ENCODE measurements around the gene GRWD1.

Gene GRWD1

GRCh38 chr19:48477067-48477685 is 31.4 kb downstream of the GRWD1 start:
- TF ChIP-seq EGR1 (IDR thresholded peaks at IDR 0.05) (no peak), TCF12 (IDR thresholded peaks at IDR 0.05; ENCODE audit: low read depth) (no peak), EP300 (IDR thresholded peaks at IDR 0.05; ENCODE audit: borderline replicate concordance) (no peak)

- TF ChIP-seq YY1 (IDR thresholded peaks at IDR 0.05; ENCODE audit: low read depth) (no peak), NFIC (IDR thresholded peaks at IDR 0.05) (no peak), EP300 (IDR thresholded peaks at IDR 0.05; ENCODE audit: borderline replicate concordance) (no peak), EGR1 (IDR thresholded peaks at IDR 0.05) (no peak), USF1 (IDR thresholded peaks at IDR 0.05) (no peak), FOXM1 (IDR thresholded peaks at IDR 0.05; ENCODE audit: borderline replicate concordance, low read depth) (no peak), REST (IDR thresholded peaks at IDR 0.05; ENCODE audit: low read depth) (no peak), TAF1 (IDR thresholded peaks at IDR 0.05; ENCODE audit: low read depth) (no peak), TCF12 (IDR thresholded peaks at IDR 0.05; ENCODE audit: low read depth) (no peak), RAD21 (IDR thresholded peaks at IDR 0.05; ENCODE audit: low read depth) (no peak), CEBPB (IDR thresholded peaks at IDR 0.05) (no peak), ZBTB7A (IDR thresholded peaks at IDR 0.05; ENCODE audit: low read depth) (no peak), MAX (IDR thresholded peaks at IDR 0.05) (no peak), TEAD4 (IDR thresholded peaks at IDR 0.05) (no peak), CREB1 (IDR thresholded peaks at IDR 0.05; ENCODE audit: low read depth) (no peak)
Measured at GRCh38 chr19:48477698-48478338, 32.0 kb downstream of the GRWD1 start.

- no peak; the same call in 1 of the 2 replicates for TF ChIP-seq ZBTB7A (IDR thresholded peaks at IDR 0.05; ENCODE audit: low read depth)
- TF ChIP-seq MAX (IDR thresholded peaks at IDR 0.05), result no peak
- no peak for TF ChIP-seq EP300 (IDR thresholded peaks at IDR 0.05; ENCODE audit: borderline replicate concordance)
- no peak for TF ChIP-seq EGR1 (IDR thresholded peaks at IDR 0.05)
- TF ChIP-seq YY1 (IDR thresholded peaks at IDR 0.05; ENCODE audit: low read depth), result no peak
- no peak for TF ChIP-seq CREB1 (IDR thresholded peaks at IDR 0.05; ENCODE audit: low read depth)
- no peak for TF ChIP-seq REST (IDR thresholded peaks at IDR 0.05; ENCODE audit: low read depth)
- no peak for TF ChIP-seq FOXM1 (IDR thresholded peaks at IDR 0.05; ENCODE audit: borderline replicate concordance, low read depth)
Measured at GRCh38 chr19:48478339-48479256, 32.8 kb downstream of the GRWD1 start.

GRCh38 chr19:48479686-48480085 is 33.9 kb downstream of the GRWD1 start:
- TF ChIP-seq CEBPB (IDR thresholded peaks at IDR 0.05) (no peak), REST (IDR thresholded peaks at IDR 0.05; ENCODE audit: low read depth) (no peak), TEAD4 (IDR thresholded peaks at IDR 0.05) (no peak), MAX (IDR thresholded peaks at IDR 0.05) (no peak), USF1 (IDR thresholded peaks at IDR 0.05) (no peak), TCF12 (IDR thresholded peaks at IDR 0.05; ENCODE audit: low read depth) (no peak), EP300 (IDR thresholded peaks at IDR 0.05; ENCODE audit: borderline replicate concordance) (no peak), YY1 (IDR thresholded peaks at IDR 0.05; ENCODE audit: low read depth) (no peak), NFIC (IDR thresholded peaks at IDR 0.05) (no peak), CREB1 (IDR thresholded peaks at IDR 0.05; ENCODE audit: low read depth) (no peak)

Data from Ishikawa (cell line).